Fibroblast of skin of right biceps (primary cell): ENCODE measurements around the gene GUSB.
A peak's percentile ranks its signal among the peaks of the same experiment; 100 is the strongest.
"Not testable (repeated sequence)": the region's sequence is repeated elsewhere in the genome, so short reads cannot be mapped to it uniquely, and the experiment has no call there.

ENCODE experiments used
- DNase-seq: peaks from one replicate; pipeline ENCODE4 v3.0.0-alpha.2; 2013

GUSB gene

DNA sequence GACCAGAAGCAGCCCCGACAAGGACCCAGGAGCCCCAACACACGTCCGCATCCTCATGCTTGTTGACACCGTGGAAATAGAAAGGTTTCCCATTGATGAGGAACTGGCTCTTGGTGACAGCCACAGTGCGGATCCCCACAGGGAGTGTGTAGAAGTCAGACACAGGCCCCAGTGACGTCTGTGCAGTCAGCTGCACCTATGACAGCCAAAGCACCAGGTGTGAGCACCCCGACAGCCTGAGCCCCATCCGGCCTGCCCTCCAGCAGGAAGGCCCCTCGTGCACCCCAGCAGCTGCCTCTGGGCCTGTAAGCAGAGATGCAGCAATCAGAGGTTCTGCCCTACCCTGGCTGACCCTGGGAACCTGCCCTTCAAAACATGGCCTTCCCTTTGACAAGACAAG, 7.1 kb downstream of the GUSB start:
- no peak for DNase-seq

DNA sequence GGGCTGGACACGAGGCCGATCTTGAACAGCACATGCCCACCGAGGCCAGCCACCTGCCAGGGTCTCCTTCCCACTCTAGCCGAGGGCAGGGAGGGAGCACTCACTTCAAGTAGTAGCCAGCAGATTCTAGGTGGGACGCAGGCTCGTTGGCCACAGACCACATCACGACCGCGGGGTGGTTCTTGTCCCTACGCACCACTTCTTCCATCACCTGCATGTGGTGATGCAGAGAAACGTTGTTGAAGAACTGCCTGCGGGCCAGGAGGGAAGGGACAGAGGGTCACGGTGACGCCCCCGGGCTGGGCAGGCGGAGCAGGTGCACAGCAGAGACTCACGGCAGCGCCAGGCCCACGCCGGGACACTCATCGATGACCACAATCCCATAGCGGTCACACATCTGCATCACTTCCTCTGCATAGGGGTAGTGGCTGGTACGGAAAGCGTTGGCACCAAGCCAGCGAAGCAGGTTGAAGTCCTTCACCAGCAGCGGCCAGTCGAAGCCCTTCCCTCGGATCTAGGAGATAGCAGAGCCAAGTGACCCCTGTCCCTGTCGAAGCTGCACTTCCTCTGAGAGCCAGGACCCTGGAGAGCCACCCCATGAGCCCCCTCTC, 7.7 kb downstream of the GUSB start:
- no peak for DNase-seq

DNA sequence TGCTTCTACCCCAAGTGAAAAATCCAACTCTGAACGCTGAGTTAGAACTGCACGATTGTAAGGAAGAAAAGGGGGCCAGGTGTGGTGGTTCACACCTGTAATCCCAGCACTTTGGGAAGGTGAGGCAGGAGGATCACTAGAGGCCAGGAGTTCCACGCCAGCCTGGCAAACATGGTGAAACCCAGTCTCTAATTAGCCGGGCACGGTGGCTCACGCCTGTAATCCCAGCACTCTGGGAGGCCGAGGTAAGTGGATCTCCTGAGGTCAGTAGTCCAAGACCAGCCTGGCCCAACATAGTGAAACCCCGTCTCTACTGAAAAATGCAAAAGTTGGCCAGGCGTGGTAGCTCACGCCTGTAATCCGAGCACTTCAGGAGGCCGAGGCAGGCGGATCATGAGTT, 9.0 kb downstream of the GUSB start:
- DNase-seq, result no peak

DNA sequence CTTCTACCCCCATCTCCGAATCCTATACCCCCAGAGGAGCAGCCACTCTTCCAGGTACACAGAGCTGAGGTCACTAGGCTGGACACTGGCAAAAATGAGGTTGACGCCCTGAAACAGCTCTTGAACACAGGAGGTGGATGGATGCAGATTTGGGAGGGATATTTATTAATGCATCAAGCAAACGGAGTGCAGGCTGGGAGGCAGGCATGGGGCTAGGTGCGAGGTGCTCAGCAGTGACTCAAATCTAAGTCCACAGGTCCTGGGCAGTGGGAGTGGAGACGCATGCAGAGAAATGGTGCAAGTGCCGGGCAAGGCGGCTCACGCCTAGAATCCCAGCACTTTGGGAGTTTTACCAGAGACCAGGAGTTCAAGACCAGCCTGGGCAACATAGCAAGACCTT, 11.0 kb downstream of the GUSB start:
- DNase-seq, result no peak

DNA sequence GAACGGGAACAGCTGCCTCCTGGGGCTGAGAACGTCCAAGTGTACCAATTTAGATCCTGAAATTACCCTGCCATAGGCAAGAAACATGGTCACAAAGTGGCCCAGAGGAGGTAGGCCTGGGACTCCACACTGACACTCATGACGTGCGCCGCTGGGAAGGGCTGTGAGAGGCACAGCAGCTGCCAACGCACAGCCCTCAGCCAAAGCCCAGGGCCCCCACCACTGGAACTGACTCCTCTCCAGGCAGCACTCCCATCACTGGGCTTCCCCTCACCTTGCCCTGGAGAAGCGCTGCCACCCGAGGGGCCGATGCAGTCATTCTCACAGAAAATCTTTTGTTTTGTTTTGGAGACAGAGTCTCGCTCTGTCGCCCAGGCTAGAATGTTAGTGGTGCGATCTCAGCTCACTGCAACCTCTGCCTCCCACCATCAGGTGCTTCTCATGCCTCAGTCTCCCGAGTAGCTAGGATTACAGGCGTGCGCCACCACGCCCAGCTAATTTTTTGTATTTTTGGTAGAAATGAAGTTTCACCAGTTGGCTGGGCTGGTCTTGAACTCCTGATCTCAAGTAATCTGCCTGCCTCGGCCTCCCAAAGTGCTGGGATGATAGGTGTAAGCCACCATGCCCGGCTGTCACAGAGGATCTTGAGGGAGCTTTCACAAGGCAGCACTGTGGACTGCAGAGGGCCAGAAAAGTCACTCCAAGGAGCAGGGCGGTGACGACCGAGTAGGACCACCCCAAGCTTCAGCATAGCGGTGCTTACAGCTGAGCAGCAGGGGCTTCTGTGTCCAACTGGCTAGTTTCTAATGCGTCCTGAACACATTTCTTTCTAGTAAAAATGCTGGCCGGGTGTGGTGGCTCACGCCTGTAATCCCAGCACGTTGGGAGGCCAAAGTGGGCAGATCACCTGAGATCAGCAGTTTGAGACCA, 13.5 kb downstream of the GUSB start:
- no peak for DNase-seq

DNA sequence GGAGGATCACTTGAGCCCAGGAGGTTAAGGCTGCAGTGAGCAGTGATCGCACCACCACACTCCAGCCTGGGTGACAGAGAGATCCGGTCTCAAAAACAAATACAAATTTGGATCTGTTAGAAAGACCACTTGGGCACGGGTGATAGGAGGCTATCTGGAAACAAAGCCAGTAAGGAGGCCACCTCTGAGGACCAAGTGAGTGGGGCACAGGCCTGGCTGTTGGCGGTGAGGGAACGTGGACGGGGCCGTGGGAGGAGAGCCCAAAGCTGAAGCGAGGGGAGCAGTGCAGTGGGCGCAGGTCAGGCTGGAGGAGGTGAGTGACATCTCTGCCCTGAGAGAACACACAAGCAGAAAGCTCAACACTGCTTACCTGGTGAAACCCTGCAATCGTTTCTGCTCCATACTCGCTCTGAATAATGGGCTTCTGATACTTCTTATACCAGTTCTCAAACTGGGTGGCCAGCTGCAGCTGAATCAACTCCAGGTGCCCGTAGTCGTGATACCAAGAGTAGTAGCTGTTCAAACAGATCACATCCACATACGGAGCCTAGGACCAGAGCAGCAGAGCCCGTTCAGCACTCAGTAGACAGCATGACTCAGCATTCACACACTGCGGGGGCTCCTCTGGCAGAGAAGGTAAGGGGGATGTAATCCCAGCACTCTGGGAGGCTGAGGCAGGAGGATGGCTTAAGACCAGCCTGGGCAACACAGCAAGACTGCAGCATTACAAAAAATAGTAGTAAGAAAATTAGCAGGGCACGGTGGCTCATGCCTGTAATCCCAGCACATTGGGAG, 14.5 kb downstream of the GUSB start:
- DNase-seq, result no peak

DNA sequence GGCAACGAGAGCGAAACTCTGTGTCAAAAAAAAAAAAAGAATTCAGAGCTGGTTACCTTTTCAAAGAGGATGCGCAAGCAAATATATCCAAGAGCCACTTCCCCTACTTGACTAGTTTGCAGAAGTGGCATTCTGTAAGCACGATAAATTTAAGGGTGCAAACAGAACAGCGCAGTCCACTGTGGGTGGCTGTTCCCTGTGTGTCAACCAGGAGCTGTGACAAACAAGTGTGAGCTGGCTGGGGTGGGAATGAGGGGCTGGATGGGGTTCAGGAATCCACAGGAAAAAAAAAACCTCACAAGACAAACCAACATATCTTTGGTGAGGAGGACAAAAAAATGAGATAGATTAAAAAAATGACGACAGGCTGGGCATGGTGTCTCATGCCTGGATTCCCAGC, 15.9 kb downstream of the GUSB start:
- DNase-seq, result no peak

DNA sequence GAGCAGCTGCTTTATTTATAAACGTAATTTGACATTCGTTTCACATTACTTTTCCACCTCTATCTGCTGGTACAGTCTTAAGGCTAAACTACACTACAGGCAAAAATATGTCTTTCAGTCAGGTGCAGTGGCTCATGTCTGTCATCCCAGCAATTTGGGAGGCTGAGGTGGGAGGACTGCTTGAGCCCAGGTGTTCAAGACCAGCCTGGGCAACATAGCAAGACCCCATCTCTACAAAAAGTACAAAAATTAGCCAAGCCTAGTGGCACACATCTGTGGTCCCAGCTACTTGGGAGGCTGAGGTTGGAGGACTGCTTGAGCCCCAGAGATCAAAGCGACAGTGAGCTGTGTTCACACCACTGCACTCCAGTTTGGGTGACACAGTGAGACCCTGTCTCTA, 17.3 kb downstream of the GUSB start:
- not testable (repeated sequence) for DNase-seq

DNA sequence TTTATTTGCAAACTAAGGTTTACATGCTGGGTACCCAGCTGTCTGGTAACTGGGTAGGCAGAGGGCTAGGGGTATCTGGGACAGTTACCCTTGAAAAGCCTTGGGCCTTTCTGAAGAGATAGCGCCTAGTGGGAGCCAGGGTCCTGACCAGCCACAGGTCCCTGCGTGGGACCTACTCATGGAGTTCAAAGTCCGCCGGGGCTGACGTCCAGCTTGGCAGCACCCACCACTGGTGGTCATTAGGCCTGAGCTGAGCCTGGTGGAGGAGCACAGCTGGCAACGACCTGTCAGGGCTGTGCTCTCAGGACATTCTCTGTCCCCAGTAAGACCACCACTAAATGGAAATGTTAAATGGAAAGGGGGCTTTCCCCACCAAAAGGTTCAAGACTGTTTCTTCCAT, 20.0 kb downstream of the GUSB start:
- DNase-seq, result no peak

DNA sequence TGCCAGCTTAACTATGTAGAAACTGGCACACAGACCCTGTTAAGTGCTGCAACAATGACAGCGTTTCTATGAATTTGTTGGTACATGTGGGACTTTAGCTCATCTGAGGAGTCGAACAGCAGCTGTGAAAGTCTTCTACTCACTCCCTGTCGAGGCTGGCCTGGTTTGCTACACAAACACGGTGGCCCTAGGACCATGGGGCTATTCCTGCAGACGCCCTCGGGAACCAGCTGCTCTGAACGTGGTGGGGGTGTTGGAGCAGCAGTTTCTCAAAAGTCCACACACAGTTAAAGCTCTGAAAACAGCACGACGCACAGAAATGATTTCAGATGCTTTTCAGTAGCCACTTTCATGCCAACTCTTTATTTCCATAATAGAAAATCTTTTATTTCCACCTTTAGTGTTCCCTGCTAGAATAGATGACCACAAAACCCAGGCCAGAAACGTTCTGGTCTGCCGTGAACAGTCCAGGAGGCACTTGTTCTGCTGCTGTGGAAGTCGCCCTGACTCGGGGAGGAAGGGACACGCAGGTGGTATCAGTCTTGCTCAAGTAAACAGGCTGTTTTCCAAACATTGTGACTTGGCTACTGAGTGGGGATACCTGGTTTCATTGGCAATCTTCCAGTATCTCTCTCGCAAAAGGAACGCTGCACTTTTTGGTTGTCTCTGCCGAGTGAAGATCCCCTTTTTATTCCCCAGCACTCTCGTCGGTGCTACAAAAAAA, 21.5 kb downstream of the GUSB start:
- DNase-seq, result no peak

DNA sequence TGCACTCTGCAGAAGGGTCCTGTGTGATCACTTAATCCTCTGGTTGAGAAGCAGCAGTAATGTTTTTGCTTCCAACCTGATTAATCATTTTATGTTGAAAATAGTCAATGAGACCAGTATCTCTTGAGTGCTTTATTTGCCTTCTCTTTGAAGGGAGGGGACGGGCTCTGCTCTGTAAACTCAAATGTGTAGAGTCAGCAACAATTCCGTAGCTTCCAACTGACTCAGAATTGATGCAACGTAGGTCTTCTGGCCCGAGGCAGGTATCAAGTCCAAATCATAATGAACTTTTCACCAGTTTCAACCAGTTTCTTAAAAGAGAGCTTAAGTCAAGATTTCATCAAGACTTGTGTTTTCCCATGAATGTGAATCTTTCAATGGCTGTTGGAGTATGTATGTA, 26.3 kb downstream of the GUSB start:
- no peak for DNase-seq

DNA sequence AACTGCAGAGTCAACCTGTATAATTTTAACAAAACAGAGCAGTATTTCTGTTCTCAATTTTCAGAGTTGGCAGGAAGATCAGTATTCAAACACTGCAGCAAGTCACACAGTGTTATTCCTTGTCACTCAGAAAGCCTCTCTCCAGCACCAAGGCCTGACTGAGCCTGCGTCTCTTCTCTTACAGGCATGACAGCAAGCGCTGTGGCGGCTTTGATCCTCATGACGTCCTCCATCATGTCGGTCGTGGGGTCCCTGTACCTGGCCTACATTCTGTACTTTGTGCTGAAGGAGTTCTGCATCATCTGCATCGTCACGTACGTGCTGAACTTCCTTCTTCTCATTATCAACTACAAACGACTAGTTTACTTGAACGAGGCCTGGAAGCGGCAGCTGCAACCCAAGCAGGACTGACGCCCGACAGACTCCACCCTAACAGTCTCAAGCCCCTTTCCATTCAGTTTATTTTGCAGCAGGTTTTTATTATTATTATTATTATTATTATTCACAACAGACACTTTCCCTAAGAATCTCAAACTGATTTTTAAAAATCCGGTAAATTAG, 28.0 kb downstream of the GUSB start:
- no peak for DNase-seq

DNA sequence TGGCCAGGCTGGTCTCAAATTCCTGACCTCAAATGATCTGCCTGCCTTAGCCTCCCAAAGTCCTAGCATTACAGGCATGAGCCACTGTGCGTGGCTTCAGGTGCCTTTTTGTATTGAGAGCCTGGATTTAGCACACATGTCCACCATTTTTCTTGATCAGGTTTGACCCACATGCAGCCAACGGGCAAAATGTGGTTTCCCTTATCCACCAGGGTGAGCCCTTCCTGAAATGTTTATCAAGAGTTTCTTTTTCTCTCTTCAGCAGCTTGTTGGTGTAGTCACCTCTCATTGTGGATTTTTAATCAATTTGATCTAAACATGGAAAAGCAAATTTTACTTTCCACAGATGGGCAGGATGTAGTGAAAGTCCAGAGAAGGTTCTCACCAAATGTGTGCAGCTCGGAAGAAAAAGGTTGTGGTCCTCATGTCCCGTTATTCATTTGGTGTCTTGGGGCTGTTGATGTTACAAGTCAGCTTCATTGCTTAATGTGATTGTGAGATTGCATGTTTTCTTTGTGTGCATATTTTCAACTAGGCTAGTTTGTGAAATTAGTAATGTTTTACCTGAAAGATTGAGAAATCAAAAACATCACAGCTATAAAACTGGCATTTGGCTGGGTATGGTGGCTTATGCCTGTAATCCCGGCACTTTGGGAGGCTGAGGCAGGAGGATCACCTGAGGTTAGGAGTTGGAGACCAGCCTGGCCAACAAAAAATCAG, 28.9 kb downstream of the GUSB start:
- DNase-seq, result no peak

DNA sequence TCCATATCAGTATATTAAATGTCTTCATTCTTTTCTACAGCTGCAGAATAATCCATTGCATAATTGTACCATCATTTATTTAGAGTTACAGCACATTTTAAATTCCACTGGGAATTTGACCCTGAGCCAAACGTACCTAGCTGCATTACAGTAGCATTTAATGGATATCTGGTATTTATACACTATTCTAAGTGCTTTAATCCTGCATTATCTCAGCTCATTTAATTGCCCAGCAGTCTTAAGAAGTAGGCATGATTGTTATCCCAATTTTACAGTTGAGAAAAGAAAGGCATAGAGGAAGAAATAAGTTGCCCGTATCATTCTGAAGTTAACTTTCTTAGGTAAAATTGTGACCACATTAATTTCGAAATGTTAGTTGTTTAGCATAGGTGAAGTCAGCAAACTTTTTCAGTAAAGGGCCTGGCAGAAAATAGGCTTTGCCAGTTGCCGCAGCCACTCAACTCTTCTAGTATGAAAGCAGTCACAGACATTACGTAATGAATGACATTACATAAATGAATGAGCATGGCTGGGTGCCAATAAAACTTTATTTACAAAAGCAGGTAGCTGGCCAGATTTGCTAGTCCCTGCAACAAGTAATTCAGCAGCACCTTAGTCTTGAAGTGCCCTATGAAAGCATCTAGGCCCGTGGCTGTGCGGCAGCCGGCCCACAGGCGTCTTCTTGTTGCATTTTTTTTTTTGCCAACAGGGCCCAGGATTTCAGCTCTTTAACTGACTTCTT, 30.0 kb downstream of the GUSB start:
- DNase-seq, result no peak

DNA sequence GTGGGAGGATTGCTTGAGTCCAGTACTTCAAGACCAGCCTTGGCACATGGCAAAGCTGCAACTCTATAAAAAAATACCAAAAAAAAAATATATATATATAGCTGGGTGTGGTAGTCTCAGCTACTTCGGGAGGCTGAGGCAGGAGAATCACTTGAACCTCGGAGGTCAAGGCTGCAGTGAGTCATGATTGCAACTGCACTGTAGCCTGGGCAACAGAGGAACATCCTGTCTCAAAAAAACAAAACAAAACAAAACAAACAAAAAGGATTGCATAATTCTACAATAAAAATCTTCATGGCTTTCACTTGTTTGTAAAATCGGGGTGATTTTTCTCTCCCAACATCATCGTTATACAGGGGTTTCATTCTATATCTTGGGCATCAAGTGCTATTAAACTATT, 35.1 kb downstream of the GUSB start:
- no peak for DNase-seq

DNA sequence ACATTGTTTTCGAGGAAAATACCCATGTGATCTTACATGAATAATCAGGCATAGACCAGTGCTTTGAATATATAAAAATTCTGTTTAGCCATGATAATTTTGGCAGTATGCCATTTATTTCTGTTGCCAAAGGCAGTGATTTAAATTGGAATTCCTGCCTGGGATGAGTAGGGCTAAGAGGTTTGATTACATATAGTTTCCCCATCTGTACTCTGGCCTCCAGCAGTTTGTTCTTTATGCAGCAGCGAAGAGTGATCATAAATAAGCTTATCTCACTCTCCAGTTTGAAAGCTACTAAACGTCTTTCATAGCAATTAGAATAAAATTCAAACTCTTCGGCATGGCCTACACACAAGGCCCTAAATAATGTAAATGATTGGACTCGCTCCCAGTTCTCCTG, 36.2 kb downstream of the GUSB start:
- DNase-seq, result not testable (repeated sequence)

DNA sequence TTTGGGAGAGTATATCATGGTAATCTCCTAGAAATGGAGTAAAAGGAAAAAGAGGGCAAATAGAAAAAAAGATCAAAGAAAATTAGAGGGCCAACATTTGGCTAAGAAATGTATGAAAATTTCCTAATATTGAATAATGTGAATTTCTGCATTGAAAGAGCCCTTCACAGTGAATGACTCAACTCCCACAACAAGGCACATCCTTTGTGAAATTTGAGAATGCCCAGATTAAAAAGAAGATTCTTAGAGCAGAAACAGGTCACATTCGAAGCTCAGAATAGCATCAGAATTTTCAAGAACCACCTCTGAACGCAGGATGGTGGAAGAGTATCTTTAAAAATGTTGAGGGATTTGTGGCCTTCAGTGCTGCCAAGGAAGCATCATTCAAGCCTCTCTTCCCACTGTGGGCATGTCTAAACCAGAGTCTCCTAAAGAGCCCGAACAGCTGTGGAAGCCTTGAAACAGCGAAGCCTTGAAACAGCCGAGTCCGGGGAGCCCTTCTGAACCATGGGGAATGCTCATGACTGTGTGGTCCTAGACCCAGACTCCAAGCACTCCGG, 43.6 kb downstream of the GUSB start:
- peak; percentile 14 for DNase-seq

DNA sequence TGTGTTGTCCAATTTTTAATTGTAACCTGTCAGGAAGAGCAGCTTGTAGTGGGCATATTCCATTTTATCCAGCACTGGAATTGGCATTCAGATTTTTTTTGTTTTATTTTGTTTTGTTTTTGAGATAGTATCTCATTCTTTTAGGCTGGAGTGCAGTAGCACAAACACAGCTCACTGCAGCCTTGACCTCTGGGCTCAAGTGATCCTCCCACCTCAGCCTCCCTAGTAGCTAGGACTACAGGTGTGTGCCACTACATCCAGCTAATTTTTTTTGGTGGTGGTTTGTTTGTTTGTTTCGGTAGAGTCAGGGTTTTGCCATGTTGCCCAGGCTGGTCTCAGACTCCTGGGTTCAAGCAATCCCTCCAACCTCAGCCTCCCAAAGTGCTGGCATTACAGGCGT, 44.7 kb downstream of the GUSB start:
- no peak for DNase-seq

DNA sequence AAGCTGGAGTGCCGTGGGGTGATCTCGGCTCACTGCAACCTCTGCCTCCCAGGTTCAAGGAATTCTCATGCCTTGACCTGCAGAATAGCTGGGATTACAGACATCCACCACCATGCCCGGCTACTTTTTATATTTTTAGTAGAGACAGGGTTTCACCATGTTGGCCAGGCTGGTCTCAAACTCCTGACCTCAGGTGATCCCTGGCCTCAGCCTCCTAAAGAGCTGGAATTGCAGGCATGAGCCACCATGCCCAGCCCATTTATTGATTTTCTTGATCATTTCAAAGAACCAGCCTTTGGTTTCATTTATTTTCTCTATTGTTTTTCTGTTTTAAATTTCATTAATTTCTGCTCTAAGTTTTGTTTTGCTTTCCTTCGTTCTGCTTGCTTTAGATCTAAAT, 50.3 kb downstream of the GUSB start:
- DNase-seq, result no peak

DNA sequence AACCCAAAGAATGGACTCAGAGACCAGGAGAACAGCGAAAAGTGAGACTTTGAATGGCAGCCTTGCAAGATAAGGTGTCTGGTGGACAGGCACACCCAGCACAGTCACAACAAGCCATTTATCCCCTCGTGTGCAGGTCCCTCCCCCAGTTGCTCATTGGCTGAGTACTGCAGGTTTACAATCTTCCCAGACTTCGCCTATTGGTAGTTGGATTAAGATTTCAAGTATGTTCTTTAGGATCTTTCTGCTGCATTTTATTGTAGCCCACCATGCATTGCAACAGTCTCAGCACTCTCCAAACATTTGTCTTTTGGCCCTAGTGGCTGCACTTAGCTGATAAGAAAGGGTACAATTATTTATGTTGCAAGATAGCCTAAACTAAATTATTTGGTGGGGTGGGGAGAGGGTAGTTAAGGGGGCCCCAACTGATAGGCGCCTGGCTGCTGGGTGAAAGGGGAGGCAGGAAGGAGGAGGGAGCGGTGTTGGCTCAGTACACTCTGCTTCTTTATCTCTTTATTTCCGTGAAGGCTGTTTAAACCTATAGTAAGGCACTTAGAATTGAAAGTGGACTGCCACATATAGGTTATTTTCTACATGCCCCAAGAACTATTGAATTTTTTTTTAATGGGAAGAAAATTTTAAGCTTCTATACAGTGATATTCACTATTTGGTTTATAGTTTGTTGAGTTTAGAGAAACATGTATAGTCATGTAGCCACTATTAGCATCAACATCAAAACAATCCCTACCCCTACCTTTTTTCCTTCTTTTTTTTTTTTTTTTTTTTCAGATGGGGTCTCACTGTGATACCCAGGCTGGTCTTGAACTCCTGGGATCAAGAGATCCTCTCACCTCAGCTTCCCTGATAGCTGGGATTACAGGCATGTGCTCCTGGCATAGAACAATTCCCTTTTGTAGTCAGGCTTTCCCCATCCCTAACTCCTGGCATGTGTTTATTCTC, 54.2 kb downstream of the GUSB start:
- no peak for DNase-seq
